Stimulated activated naive CD8-positive, alpha-beta T cell treated with anti-CD3 and anti-CD28 coated beads, Interleukin-15, Interleukin-2, amounts not matched to agents 100 ng/mL and 50 ng/mL, for 24 hours (primary cell): ENCODE measurements around the gene SOHLH1.

ENCODE experiments used
- H3K27ac Mint-ChIP-seq: one replicate; pipeline ENCODE4 v1.8.0; 2021; ENCODE audit warnings: mild to moderate bottlenecking, mixed read lengths
- H3K27me3 Mint-ChIP-seq: one replicate; pipeline ENCODE4 v1.8.0; 2021; ENCODE audit warnings: mixed read lengths
- H3K36me3 Mint-ChIP-seq: one replicate; pipeline ENCODE4 v1.8.0; 2021; ENCODE audit warnings: low read depth, mixed read lengths
- H3K4me1 Mint-ChIP-seq: one replicate; pipeline ENCODE4 v1.8.0; 2021; ENCODE audit warnings: low read depth, mixed read lengths
- H3K4me3 Mint-ChIP-seq: one replicate; pipeline ENCODE4 v1.8.0; 2021; ENCODE audit warnings: mild to moderate bottlenecking, mixed read lengths
- H3K9me3 Mint-ChIP-seq: one replicate; pipeline ENCODE4 v1.8.0; 2021; ENCODE audit warnings: mixed read lengths

SOHLH1 gene

DNA sequence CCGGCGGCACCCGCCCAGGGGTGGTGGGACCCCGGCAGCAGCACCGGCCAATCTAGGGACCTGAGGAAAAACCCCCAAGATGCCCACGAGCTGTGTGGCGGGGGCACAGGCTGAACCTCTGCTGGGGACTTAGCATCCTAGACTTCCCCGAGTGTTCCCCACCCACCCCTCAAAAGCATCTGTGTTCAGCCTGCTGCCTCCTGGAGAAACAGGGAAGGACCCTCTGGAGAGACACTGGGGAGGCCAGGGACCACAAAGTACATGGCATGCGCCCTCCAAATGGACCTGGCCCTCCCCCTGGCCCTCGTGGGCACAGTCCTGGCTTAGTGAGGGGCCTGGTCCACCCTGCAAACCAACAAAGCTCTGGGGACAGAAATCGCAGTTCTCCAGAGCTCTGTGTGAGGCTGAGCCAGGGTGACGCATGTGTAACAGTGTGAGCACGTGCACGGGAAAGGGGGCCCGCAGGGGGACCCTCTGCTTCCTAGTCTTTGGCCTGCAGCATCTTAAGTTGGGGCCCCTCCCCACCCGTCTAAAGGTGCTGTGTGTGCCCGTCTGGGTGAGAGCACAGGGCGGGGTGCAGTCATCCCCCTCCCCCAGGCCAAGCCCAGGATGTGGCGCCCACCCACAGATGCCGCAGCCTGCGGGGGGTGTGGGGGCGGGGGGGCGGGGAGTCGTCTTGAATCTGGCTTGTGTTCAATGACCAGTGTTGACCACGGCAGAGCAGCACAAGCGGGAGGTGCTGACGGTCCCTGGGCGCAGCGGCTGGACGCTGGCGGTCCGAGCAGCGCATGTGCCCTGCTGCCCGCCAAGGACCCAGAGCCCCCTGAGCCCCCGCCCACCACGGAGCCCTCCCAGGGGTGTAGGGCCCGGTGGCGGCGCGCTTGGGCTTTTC is 2.0 kb upstream of the SOHLH1 start:
- H3K4me1 Mint-ChIP-seq, result no peaks in the 10 kb centered on the region
- H3K27ac Mint-ChIP-seq, result no peak overlapping the region
- H3K27me3 Mint-ChIP-seq, result no peaks in the 10 kb centered on the region
- H3K4me3 Mint-ChIP-seq, result no peak overlapping the region
- no peaks in the 10 kb centered on the region for H3K36me3 Mint-ChIP-seq
- H3K9me3 Mint-ChIP-seq, result no peaks in the 10 kb centered on the region

DNA sequence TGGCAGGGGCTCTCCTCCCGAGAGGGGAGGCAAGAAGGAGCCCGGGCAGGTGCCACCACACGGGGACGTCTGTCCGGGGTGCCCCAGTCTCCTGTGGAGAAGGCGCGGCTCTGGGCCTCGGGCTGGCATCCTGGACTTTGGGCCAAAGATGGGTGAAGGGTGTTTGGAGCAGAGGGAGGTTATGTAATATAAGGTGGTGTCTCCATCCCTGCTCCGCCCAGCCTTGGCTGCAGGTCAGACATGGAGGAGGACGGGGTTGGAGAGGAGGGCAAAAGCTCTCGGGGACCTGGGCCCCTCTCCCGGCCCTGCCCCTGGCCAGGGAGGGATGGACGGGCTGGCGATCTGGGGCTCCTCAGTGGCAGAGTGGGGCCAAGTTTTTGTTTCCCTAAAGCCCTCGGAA is 1.2 kb upstream of the SOHLH1 start:
- Mint-ChIP-seq H3K27me3 (no peaks in the 10 kb centered on the region), H3K4me1 (no peaks in the 10 kb centered on the region), H3K36me3 (no peaks in the 10 kb centered on the region), H3K9me3 (no peaks in the 10 kb centered on the region), H3K27ac (no peak overlapping the region), H3K4me3 (no peak overlapping the region)

DNA sequence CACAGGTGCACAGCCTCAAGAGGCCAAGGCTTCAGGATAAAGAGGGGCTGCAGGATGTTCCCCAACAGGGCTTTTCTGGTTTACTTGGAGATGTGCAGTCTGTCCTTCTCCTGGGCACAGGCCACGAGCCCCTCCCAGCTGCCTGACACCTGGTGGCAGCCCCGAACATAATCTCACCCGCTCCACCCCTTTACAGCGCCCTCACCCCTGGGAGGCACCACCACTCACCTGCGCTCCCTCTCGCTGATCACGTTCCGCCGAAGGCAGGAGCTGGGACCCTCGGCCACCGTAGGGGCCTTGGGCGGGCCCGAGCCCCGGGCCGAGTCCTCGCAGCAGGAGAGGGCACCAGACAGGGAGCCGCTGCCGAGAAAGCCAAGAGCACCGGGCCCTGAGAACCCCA is 514 bp downstream of the SOHLH1 start:
- Mint-ChIP-seq H3K4me1 (no peaks in the 10 kb centered on the region), H3K27ac (no peak overlapping the region), H3K36me3 (no peaks in the 10 kb centered on the region), H3K9me3 (no peaks in the 10 kb centered on the region), H3K4me3 (no peak overlapping the region), H3K27me3 (no peaks in the 10 kb centered on the region)

DNA sequence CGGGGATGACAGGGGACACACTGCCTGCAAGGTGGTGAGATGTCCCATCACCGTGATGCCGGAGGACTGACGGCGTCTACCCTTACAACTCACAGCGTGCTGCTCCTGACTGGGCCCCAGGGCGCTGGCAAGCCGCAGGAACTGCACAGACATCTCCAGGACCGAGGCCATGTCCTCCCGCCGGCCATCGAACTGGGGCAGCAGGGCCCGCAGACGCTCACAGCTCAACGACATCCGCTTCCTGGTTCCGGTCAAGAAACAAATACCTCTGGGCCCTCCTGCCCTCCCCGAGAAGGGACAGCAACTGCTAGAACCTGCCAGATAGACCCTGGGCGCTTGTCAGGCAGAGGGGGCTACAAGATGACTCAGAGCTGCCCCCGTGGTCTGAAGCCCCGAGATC is 1.0 kb downstream of the SOHLH1 start:
- Mint-ChIP-seq H3K27ac (no peak overlapping the region), H3K36me3 (no peaks in the 10 kb centered on the region), H3K27me3 (no peaks in the 10 kb centered on the region), H3K4me1 (no peaks in the 10 kb centered on the region), H3K4me3 (no peak overlapping the region), H3K9me3 (no peaks in the 10 kb centered on the region)

DNA sequence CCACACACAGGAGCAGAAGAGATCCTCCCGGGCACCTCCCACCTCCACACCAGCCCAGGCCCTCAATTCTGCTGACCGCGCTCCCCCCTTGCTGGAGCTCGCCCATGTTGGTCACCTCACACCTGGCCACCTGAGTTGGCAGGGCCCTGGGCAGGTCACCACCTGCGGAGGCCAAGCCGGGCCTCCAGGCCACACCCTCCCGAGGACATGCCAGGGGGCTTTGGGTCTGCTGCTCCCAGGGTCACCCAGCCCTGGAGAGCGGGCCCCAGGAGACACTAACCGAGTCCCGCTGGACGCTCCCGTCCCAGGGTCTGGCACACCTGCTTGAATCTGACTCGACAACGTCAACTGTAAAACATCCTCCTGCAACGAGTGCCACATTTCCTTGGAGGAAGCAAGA is 2.1 kb downstream of the SOHLH1 start:
- Mint-ChIP-seq H3K4me1 (no peaks in the 10 kb centered on the region), H3K36me3 (no peaks in the 10 kb centered on the region), H3K27me3 (no peaks in the 10 kb centered on the region), H3K27ac (no peak overlapping the region), H3K9me3 (no peaks in the 10 kb centered on the region), H3K4me3 (no peak overlapping the region)

DNA sequence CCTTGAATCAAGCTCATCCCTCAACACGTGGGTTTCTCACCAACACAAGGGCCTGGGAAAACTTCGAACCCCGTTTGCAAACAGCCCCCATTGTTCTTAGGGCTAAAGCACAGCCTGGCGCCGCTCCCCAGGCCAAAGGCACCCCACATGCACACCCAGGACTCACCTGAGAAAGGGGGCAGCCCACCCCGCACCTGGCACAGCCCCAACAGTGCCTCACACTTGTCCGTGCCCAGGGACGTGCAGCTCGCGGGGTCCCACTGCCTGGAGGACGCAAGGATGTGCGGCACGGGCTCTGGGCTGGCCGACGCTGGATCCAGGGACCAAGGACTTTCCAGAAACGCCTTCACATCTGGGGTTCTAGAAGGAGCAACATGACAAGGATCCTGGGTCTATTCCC is 2.8 kb downstream of the SOHLH1 start:
- no peaks in the 10 kb centered on the region for H3K9me3 Mint-ChIP-seq
- no peaks in the 10 kb centered on the region for H3K27me3 Mint-ChIP-seq
- no peak overlapping the region for H3K27ac Mint-ChIP-seq
- H3K36me3 Mint-ChIP-seq, result no peaks in the 10 kb centered on the region
- no peaks in the 10 kb centered on the region for H3K4me1 Mint-ChIP-seq
- no peak overlapping the region for H3K4me3 Mint-ChIP-seq

DNA sequence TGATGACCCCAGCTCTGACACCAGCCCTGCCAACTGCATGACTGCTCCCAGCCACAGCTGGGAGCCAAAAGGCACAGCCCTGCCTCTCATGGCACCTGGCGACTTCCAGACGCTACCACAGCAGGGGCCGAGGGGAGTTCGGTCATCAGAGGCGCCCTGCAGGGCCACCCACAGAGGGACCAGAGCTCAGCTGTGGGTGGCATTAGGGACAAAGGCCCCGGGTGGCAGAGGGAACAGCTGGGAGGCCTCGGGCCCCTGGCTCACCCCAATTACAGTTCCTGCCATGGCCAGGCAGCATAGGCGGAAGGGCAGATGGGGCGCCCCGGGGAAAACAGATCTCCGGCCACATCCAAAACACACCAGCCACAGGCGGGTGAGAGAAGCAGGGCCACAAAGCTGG is 3.6 kb downstream of the SOHLH1 start:
- Mint-ChIP-seq H3K9me3 (no peaks in the 10 kb centered on the region), H3K27me3 (no peaks in the 10 kb centered on the region), H3K36me3 (no peaks in the 10 kb centered on the region), H3K4me1 (no peaks in the 10 kb centered on the region), H3K4me3 (no peak overlapping the region), H3K27ac (no peak overlapping the region)

DNA sequence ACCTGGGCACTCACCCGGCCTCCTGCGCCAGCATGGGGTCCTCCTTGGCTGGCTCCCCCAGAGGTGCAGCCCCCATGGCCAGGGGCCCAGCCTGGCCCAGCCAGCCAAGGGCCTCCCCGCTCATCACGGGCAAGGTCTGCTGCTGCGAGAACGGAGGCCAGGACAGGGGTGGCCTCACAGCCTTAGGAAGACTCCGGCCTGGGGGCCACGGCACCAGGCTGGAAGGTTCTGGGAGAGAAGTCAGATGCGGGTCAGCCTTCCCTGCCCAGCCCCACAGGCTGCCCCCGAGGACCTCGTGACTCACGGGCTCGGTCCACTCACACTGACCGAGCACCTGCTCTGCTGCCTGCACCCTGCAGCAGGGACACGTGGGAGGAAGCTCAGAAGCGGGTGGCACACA is 4.2 kb downstream of the SOHLH1 start:
- H3K4me3 Mint-ChIP-seq, result no peak overlapping the region
- H3K4me1 Mint-ChIP-seq, result no peaks in the 10 kb centered on the region
- no peaks in the 10 kb centered on the region for H3K9me3 Mint-ChIP-seq

DNA sequence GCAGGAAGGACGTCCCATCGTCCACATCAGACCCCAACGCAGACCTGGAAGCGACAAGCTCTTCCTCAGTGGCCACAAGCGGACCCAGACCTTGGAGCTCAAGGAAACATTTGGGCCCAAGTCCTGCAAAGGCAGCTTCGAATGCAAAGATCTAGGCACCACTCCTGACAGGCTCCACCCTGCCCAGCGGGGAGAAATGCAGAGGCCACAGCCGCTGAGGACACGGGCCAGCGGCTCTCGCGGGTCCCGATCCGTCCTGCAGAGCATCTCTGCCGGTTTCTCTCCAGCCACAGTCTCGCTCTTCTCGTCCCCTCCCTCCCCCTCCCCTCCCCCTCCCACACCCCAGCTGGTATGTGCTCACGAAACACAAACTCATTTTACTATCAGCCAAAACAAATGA is 4.9 kb downstream of the SOHLH1 start:
- Mint-ChIP-seq H3K27ac (no peak overlapping the region), H3K27me3 (no peaks in the 10 kb centered on the region), H3K36me3 (no peaks in the 10 kb centered on the region), H3K9me3 (no peaks in the 10 kb centered on the region), H3K4me1 (no peaks in the 10 kb centered on the region), H3K4me3 (no peak overlapping the region)

More for the DNA sequence above, 4.2 kb downstream of the SOHLH1 start:
- H3K27me3 Mint-ChIP-seq, result no peaks in the 10 kb centered on the region
- no peaks in the 10 kb centered on the region for H3K36me3 Mint-ChIP-seq
- H3K27ac Mint-ChIP-seq, result no peak overlapping the region

DNA sequence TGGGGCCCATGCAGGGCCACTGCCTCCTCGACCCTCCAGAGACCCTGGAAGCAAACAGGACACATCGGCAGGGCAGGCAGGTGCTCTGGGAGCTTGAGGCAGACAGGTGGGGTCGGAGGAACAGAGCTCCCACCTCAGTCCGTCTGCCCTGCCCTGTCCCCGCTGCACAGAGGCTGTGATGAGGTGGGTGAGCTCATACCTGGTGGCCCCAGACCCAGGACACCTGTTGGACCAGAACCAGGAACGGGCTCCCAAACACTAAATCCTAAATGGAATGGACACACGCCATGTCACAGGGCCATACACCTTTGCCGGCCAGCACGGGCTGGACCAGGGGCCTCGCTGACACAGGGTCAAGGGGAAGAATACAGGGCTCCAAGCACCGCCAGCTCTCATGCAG is 5.5 kb downstream of the SOHLH1 start:
- no peaks in the 10 kb centered on the region for H3K36me3 Mint-ChIP-seq
- H3K9me3 Mint-ChIP-seq, result no peaks in the 10 kb centered on the region
- no peaks in the 10 kb centered on the region for H3K27me3 Mint-ChIP-seq
- H3K4me1 Mint-ChIP-seq, result no peaks in the 10 kb centered on the region
- H3K4me3 Mint-ChIP-seq, result no peak overlapping the region
- H3K27ac Mint-ChIP-seq, result no peak overlapping the region

DNA sequence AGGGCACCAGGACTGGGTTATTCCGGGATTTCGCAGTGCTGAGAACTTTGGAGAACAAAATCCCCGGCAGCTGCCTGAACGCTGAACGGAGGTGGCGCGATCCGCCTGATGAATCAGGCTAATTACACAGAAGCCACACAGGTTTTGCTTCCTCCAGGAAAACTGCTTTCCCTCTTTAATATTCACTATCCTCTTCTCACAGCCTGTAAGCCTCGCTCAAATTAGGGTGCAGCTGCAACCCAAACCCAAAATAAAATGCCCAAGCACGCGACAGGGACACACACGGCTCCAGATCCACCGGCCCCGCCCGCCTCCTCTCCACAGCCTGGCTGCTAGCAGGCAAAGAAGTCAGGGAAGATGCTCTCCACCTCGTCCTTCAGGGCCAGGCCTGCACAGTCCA is 6.0 kb downstream of the SOHLH1 start:
- no peaks in the 10 kb centered on the region for H3K27me3 Mint-ChIP-seq
- H3K9me3 Mint-ChIP-seq, result no peaks in the 10 kb centered on the region
- H3K27ac Mint-ChIP-seq, result no peak overlapping the region
- H3K4me3 Mint-ChIP-seq, result no peak overlapping the region
- no peaks in the 10 kb centered on the region for H3K36me3 Mint-ChIP-seq
- H3K4me1 Mint-ChIP-seq, result no peaks in the 10 kb centered on the region

DNA sequence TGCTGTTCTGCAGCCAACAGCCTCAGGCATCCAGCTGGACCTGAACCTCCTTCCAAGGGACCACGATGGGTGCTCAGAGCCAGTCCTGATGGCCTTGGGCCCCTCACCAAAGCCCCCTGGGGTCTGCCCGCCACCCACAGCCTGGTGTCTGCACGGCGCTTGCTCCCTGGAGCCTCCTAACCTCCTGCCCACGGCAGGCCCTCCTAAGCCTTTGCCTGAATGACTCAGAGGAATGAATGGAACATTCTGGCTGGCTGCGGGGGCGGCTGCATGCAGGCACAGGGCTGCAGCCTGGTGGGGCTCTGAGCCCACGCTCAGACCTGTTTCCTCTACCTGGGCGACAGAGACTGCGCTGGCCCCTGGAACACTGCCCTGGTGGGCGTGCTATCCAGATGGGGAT is 6.9 kb downstream of the SOHLH1 start:
- Mint-ChIP-seq H3K36me3 (no peaks in the 10 kb centered on the region), H3K27me3 (no peaks in the 10 kb centered on the region), H3K4me1 (no peaks in the 10 kb centered on the region), H3K9me3 (no peaks in the 10 kb centered on the region), H3K27ac (no peak overlapping the region), H3K4me3 (no peak overlapping the region)

DNA sequence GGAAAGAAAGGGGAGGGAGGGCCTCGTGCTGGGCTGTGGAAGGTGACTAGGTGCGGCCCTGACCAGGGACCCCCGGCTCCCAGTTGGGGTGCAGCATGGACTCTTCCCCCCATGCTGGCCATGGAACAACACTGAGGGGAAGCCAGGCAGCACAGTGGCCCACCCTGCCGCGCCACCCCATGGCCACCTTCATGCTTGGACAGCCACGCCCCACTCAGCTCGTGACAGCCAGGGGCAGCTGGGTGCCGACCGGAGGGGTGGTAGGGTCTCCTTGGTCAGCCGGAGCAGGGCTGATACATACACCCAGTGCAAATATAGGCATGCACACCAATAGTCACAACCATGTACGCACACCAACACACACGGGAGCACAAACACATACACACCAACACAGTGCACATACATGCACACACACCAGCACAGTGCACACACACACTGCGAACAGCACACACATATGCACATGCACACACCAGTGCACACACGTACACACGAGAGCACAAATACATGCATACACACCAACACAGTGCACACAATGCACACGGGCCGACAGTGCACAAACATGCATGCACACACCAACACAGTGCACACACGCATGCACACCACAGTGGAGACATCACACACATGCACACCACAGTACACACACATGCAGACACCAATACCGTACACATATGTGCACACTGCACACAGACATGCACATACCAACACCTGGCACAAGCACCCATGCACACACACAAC is 8.3 kb downstream of the SOHLH1 start:
- H3K4me1 Mint-ChIP-seq, result no peaks in the 10 kb centered on the region
- no peak overlapping the region for H3K27ac Mint-ChIP-seq
- H3K4me3 Mint-ChIP-seq, result no peak overlapping the region
- H3K27me3 Mint-ChIP-seq, result no peaks in the 10 kb centered on the region
- no peaks in the 10 kb centered on the region for H3K9me3 Mint-ChIP-seq
- H3K36me3 Mint-ChIP-seq, result no peaks in the 10 kb centered on the region

DNA sequence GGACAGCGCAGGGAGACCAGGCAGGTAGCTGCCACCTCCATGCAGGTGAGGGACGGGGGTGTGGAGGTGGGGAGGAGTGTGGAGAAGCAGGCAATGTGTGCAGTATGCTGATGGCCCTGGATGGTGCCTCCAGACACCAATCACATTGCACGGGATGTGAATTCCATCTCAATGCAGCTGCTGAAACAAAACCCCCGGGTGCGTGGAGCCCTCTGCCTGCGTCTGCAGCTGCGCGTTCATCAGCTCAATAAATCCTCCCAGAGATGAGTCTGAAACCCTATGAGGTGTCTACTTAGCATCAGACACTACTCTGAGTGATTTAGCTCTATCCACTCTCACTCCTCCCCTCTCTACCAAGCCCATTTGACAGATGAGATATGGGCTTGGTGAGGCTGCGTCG is 10.3 kb downstream of the SOHLH1 start:
- no peak overlapping the region for H3K27ac Mint-ChIP-seq
- H3K27me3 Mint-ChIP-seq, result no peaks in the 10 kb centered on the region
- no peaks in the 10 kb centered on the region for H3K9me3 Mint-ChIP-seq
- H3K4me3 Mint-ChIP-seq, result no peak overlapping the region
- no peaks in the 10 kb centered on the region for H3K4me1 Mint-ChIP-seq
- no peaks in the 10 kb centered on the region for H3K36me3 Mint-ChIP-seq

DNA sequence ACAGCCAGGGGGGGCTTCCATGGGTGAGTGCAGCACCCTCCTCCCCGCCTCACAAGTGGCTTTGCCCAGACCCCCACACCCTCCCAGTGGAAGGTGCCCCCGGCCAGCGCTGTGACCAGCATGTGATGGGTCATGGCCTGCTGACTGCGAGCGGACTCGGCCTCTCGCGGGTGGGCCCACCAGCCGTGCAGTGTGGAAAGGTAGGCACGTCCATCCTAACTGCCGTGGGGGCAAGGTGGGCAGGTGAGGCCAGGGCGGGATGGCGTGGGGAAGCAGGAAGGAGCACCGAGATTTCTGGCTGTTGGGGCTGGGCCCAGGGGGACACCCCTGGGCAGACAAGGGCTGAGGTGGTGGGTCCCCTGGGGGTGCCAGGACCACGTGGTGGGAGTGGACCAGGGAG is 12.1 kb downstream of the SOHLH1 start:
- Mint-ChIP-seq H3K4me1 (no peaks in the 10 kb centered on the region), H3K9me3 (no peaks in the 10 kb centered on the region), H3K27ac (no peak overlapping the region), H3K4me3 (no peak overlapping the region), H3K36me3 (no peaks in the 10 kb centered on the region), H3K27me3 (no peaks in the 10 kb centered on the region)

DNA sequence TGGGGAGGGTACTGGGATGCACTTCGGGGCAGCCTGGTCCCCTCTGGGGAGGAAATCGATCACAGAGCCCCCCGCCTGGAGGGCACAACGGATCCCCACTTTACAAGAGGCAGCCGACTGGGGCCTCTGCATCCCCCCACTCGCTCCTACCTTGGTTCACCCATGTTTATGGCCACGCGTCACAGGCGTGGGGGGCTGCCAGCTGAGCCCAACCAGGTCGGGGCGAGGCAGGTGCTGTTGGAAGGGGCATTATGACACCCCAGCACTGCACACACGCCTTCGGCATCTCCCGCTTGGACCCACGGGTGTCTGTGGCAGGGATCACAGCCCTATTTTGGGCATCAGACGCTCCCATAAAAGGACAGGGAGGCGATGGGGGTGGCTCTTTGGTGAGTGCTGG is 14.6 kb downstream of the SOHLH1 start:
- no peaks in the 10 kb centered on the region for H3K9me3 Mint-ChIP-seq
- H3K36me3 Mint-ChIP-seq, result no peaks in the 10 kb centered on the region
- no peak overlapping the region for H3K4me3 Mint-ChIP-seq
- H3K27ac Mint-ChIP-seq, result no peak overlapping the region
- no peaks in the 10 kb centered on the region for H3K4me1 Mint-ChIP-seq
- no peaks in the 10 kb centered on the region for H3K27me3 Mint-ChIP-seq
